IPS-18c (cell line): Measurements from ENCODE around the gene ZNF771.
A peak's percentile ranks its signal among the peaks of the same experiment; 100 is the strongest.

ENCODE experiments used
- H3K4me3 ChIP-seq: 2 replicates; pipeline ENCODE4 v1.7.0; 2013; ENCODE audit warnings: low read depth, mild to moderate bottlenecking, low read length, moderate library complexity; ENCODE audit not compliant: insufficient read depth
- H3K9me3 ChIP-seq: one replicate; pipeline ENCODE4 v1.6.1; 2013; ENCODE audit warnings: mild to moderate bottlenecking, low read length, moderate library complexity; ENCODE audit not compliant: control insufficient read depth, insufficient read depth

The ZNF771 gene

GRCh38 chr16:30416624-30417528 lies 9.5 kb downstream of the ZNF771 start:
- peak overlapping the region; percentile 46 for H3K4me3 ChIP-seq
- no peaks in the 10 kb centered on the region for H3K9me3 ChIP-seq

DNA sequence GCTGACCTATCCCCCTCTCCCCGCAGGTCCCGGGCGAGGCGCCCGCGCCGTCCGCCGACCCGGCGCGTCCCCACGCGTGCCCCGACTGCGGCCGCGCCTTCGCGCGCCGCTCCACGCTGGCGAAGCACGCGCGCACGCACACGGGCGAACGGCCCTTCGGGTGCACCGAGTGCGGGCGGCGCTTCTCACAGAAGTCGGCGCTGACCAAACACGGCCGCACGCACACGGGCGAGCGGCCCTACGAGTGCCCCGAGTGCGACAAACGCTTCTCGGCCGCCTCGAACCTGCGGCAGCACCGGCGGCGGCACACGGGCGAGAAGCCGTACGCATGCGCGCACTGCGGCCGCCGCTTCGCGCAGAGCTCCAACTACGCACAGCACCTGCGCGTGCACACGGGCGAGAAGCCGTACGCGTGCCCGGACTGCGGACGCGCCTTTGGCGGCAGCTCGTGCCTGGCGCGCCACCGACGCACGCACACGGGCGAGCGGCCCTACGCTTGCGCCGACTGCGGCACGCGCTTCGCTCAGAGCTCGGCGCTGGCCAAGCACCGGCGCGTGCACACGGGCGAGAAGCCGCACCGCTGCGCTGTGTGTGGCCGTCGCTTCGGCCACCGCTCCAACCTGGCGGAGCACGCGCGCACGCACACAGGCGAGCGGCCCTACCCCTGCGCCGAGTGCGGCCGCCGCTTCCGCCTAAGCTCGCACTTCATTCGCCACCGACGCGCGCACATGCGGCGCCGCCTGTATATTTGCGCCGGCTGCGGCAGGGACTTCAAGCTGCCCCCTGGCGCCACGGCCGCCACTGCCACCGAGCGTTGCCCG lies 10.3 kb downstream of the ZNF771 start:
- H3K9me3 ChIP-seq = no peaks in the 10 kb centered on the region
- peak overlapping the region; percentile 46 for H3K4me3 ChIP-seq

GRCh38 chr16:30418350-30419181 lies 11.2 kb downstream of the ZNF771 start:
- H3K4me3 ChIP-seq = peak overlapping the region; percentile 40
- no peaks in the 10 kb centered on the region for H3K9me3 ChIP-seq

DNA sequence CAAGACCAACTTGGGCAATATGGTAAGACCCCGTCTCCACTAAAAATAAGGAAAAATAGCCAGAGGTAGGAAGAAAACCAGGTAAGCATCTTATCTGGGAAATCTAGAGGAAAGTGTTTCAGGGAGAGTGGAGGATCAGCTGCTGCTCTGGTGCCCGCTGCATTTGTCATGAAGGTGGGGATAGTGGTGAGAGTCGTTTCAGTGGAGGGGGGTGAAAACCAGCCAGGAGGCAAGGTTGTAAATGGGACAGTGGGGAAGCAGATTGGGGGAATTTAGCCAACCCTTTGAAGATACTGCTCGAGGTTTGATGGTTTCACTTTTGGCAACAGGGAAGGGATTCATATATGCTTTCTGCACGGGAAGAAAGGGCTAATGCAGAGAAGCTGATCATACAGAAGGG lies 13.6 kb downstream of the ZNF771 start:
- no peaks in the 10 kb centered on the region for H3K9me3 ChIP-seq

DNA sequence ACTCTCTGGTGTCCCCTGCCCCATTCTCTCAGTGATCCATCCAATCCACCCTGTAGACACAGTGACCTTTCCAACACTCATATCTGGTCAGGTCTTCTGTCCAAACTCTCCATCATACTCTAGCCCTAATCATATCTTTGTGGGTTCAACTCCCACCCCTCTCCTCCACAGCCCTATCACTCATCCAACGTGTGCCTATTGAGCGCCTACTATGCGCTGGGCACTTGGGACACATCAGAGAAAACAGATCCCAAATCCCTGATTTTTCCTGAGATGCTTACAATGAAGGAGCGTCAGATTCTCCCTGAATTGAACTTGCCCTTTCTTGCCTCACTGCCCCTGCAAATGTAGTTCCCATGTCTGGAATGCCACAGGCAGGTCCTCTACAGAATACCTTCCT lies 20.6 kb downstream of the ZNF771 start:
- no peaks in the 10 kb centered on the region for H3K9me3 ChIP-seq
- peak overlapping the region; percentile 3; the same call in 1 of the 2 replicates for H3K4me3 ChIP-seq

More for the DNA sequence above, 13.6 kb downstream of the ZNF771 start:
- no peak overlapping the region for H3K4me3 ChIP-seq

- no peaks in the 10 kb centered on the region for H3K9me3 ChIP-seq
- peak overlapping the region; percentile 88 for H3K4me3 ChIP-seq
Measured at GRCh38 chr16:30429418-30429677, 21.9 kb downstream of the ZNF771 start.

GRCh38 chr16:30429678-30430427 lies 22.4 kb downstream of the ZNF771 start, which contains the start of gene DCTPP1:
Gene DCTPP1, minus strand, starts transcription at chr16:30430030. Its CDS starts 50 bp downstream, at chr16:30429980.
- no peaks in the 10 kb centered on the region for H3K9me3 ChIP-seq
- H3K4me3 ChIP-seq = peak within 1 kb of the TSS; percentile 88

GRCh38 chr16:30430428-30430970 lies 23.1 kb downstream of the ZNF771 start:
- Histone ChIP-seq H3K4me3 (0 out of 2 replicates have a peak overlapping the region, but pooled peaks have one; percentile 22), H3K9me3 (no peaks in the 10 kb centered on the region)

DNA sequence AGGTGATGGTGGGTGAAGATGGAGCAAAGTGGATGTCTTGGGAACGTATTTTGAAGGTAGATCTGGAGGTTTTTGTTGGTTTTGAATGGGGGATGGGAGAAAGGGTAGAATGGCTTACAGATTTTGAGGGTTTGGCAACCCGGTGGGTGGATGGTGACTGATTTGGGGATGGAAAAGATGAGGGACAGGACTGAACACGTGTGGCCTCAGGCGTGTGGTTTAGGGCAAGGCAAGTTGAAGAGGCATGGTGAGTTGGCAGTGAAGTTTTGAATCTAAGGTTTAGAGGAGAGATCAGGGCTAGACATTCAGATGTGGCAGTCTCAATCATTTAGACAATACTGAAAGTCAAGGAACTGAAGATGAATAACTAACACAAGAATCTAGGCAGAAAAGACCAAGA lies 27.4 kb downstream of the ZNF771 start:
- H3K4me3 ChIP-seq = no peak overlapping the region
- H3K9me3 ChIP-seq = no peaks in the 10 kb centered on the region

GRCh38 chr16:30437511-30438046 lies 30.2 kb downstream of the ZNF771 start:
- Histone ChIP-seq H3K4me3 (no peak overlapping the region), H3K9me3 (no peaks in the 10 kb centered on the region)

DNA sequence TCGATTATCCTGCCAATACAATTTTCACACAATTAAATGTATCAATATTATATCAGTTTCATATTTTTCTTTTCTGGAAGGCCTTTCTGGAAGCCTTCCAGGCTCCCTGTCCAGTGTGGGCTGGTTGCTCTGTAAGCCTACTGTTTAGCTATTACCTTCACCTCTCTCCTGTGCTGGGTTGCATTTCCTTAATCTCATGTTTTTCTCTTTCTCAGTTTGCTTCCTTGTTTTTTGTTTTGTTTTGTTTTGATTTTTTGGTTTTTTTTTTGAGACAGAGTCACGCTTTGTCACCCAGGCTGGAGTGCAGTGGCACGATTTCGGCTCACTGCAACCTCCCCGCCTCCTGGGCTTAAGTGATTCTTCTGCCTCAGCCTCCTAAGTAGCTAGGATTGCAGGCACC lies 31.4 kb downstream of the ZNF771 start:
- H3K4me3 ChIP-seq = no peak overlapping the region

DNA sequence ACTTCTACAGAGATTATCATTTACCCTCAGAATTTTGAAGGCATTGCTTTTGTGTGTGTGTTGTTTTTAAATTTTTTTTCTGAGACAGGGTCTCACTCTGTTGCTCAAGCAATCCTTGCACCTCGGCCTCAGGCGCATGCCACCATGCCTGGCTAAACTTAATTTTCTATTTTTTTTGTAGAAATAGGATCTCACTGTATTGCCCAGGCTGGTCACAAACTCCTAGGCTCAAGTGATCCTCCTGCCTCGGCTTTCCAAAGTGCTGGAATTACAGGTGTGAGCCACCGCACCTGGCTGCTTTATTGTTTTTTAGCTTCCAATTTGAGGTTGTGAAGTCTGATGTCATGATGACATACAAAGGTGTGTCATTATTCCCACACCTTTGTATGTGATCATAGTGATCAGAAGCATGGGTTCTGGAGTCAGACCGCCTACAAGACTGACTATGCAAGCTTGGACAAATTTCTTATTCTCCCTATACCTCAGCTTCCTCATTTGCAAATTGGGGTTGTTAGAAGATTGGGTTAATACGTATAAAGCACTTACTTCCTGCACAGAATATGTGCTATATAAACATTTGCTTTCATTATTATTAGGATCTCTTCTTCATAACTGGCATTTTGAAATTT lies 32.4 kb downstream of the ZNF771 start:
- Histone ChIP-seq H3K9me3 (no peaks in the 10 kb centered on the region), H3K4me3 (no peak overlapping the region)

More for the DNA sequence above, 31.4 kb downstream of the ZNF771 start:
- H3K9me3 ChIP-seq = no peaks in the 10 kb centered on the region

DNA sequence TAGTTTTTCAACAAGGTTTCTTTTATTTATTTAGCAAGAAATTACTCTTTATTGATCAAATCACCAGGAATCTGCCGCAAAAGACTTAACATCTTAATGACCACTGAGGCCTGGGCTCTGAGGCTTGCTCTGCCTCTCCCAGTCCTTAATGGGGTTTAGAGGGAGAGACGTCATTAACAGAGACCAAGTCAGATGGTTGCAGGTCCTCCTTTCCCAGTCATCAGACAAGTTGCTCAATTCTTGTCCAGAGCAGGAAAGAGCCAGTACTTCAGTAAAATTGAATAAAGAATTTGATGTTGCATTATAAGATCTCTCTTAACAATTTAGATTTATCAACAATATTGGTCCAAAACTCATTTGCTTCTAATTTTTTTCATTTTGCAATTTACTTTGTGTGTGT lies 36.2 kb downstream of the ZNF771 start:
- Histone ChIP-seq H3K4me3 (no peak overlapping the region), H3K9me3 (no peaks in the 10 kb centered on the region)

DNA sequence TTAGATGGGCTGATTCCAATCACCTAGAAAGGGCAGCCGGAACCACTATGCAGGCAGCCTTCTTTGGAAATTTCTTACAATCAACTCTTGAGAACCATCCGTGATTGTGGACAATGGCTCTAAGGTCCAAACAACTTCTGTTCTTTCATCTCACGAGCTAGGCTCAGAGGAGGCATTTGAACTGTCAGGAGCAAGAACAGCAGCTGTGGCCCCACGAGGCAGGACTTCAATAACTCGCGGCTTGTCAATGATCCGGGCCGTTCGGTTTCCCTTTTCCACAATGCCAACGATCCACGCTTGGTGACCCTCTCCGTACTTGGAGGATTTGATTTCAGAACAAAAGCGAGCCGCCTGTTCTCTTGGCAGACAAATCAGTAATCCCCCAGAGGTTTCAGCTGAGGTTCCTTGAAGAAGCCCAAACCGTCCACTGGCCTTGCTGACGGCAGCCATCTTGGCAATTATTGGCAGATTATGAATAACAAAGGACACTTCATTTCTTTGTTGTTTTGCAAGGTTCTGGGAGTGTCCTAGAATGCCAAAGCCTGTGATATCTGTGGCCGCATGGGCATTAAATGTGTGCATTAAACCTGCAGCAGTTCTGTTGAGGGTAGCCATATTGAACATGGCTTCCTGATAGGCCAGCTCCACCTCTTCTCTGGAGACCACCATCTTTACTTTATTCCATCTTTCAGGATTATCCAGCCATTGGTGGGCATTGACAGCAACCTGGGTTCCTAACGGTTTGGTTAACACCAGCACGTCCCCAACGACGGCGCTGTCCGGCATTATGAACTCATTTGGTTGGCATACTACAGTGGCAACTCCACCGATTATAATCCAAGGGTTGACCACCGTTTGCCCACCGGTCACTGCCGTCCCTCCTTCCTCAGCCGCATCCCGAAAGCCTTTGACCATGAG lies 37.1 kb downstream of the ZNF771 start:
- Histone ChIP-seq H3K4me3 (peak overlapping the region; percentile 81), H3K9me3 (no peaks in the 10 kb centered on the region)

- Histone ChIP-seq H3K4me3 (peak overlapping the region; percentile 81), H3K9me3 (no peaks in the 10 kb centered on the region)
Measured at GRCh38 chr16:30445149-30445407, 37.7 kb downstream of the ZNF771 start.
